Activated B cell treated with CpG ODN at 0.5 μM for 24 hours (primary cell): ENCODE data around the gene ZAP70. TPM values are rescaled to one million over a fixed set of nuclear protein-coding genes. Genes with fewer than 3 reads are reported as not detected.

Source experiments
- ATAC-seq: fragments of 200-7000 bp; cut with Tn5 transposase; one replicate; pipeline ENCODE4 v1.10.0; 2021; ENCODE audit warnings: low read depth, mild to moderate bottlenecking, moderate library complexity
- CTCF ChIA-PET: fragments of 350-600 bp; sonication (Branson Sonifier 250); formaldehyde crosslinking; loops from one replicate; lab custom pipeline; 2021; ENCODE audit warnings: antibody characterized with exemption; lab: Charles Lee
- POLR2A ChIA-PET: fragments of 350-600 bp; sonication (Branson Sonifier 250); formaldehyde crosslinking; loops from one replicate; lab custom pipeline; 2021; ENCODE audit warnings: antibody characterized with exemption; lab: Charles Lee
- DNase-seq: peaks from one replicate; pipeline ENCODE4 v3.0.0; 2022
- H3K27ac Mint-ChIP-seq: one replicate; pipeline ENCODE4 v1.8.0; 2020; ENCODE audit warnings: mixed read lengths
- H3K27me3 Mint-ChIP-seq: one replicate; pipeline ENCODE4 v1.8.0; 2021; ENCODE audit warnings: mixed read lengths
- H3K36me3 Mint-ChIP-seq: one replicate; pipeline ENCODE4 v1.8.0; 2021; ENCODE audit warnings: low read depth, mixed read lengths
- H3K4me1 Mint-ChIP-seq: one replicate; pipeline ENCODE4 v1.8.0; 2021; ENCODE audit warnings: mixed read lengths
- H3K4me3 Mint-ChIP-seq: one replicate; pipeline ENCODE4 v1.8.0; 2020; ENCODE audit warnings: mild to moderate bottlenecking, mixed read lengths
- H3K9me3 Mint-ChIP-seq: one replicate; pipeline ENCODE4 v1.8.0; 2020; ENCODE audit warnings: mixed read lengths
- intact Hi-C: fragments of 100-400 bp; cut with micrococcal nuclease; formaldehyde crosslinking; loops from one replicate; pipeline ENCODE4 v1.15.1; 2024
- total RNA-seq: library from RNA; stranded (reverse); gene quantifications from 2 replicates; pipeline ENCODE4 v1.2.3, GENCODE V29; 2022
- TF ChIP-seq, protein P1 (sequence below): fragments of 200-600 bp; IDR thresholded peaks from one replicate; pipeline ENCODE4 v1.8.0; 2022; ENCODE audit warnings: antibody characterized with exemption, mild to moderate bottlenecking

Gene ZAP70
- total RNA-seq, 1 donor from 2014 or later: 4.8 TPM

DNA sequence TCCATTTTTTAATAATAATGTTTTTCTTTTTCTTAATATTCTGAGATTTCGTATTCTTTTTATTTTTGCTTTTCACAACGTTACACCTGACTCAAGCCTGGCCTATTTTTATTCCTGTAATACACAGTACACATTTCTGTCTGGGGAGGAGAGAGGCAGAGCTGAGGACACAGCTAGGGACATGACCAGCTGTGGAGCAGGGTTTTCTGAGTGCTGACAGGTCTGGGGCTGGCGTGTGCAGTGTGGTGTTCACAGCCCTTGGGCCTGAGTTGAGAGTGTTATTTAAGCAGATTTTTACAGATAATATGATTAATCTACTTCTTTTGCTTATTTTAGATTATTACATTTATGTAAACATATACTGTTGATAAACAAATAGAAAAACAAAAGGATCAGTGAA lies 55.9 kb downstream of the ZAP70 start:
- Mint-ChIP-seq H3K9me3 (no peaks in the 10 kb centered on the region), H3K27me3 (no peaks in the 10 kb centered on the region), H3K4me1 (peaks cover 4% of the 10 kb centered on the region), H3K36me3 (peaks cover 80% of the 10 kb centered on the region), H3K27ac (no peak overlapping the region), H3K4me3 (no peak overlapping the region)
- ATAC-seq: no peak
- intact Hi-C loops: no loop called here
- ChIA-PET POLR2A (no interaction called here), CTCF (no interaction called here)
- TF ChIP-seq, protein P1, sequence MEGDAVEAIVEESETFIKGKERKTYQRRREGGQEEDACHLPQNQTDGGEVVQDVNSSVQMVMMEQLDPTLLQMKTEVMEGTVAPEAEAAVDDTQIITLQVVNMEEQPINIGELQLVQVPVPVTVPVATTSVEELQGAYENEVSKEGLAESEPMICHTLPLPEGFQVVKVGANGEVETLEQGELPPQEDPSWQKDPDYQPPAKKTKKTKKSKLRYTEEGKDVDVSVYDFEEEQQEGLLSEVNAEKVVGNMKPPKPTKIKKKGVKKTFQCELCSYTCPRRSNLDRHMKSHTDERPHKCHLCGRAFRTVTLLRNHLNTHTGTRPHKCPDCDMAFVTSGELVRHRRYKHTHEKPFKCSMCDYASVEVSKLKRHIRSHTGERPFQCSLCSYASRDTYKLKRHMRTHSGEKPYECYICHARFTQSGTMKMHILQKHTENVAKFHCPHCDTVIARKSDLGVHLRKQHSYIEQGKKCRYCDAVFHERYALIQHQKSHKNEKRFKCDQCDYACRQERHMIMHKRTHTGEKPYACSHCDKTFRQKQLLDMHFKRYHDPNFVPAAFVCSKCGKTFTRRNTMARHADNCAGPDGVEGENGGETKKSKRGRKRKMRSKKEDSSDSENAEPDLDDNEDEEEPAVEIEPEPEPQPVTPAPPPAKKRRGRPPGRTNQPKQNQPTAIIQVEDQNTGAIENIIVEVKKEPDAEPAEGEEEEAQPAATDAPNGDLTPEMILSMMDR: no peak
- DNase-seq: no peak

DNA sequence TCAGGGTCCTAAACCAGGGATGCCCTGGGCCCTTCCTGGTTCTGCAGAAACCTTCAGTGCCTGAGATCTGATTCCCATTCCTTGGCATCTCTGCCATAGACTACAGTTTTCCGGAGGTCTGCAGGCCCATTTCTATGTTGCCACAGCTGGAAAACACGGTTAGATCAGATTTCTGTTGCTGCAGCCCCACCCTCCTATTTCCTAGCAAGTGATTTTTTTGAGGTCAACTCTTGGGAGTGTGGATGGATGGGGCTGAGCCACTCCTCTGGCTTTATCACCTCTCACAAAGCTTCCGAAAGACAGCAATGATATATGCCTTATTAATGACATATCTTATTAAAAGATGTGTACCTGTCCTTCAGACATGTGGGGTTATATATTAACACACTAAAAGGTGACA lies 56.3 kb downstream of the ZAP70 start:
- H3K36me3 Mint-ChIP-seq: peaks cover 80% of the 10 kb centered on the region
- H3K9me3 Mint-ChIP-seq: no peaks in the 10 kb centered on the region
- peaks cover 4% of the 10 kb centered on the region for H3K4me1 Mint-ChIP-seq
- no peaks in the 10 kb centered on the region for H3K27me3 Mint-ChIP-seq
- POLR2A ChIA-PET: no interaction called here
- DNase-seq (no peak), ATAC-seq (no peak)
- H3K27ac Mint-ChIP-seq: no peak overlapping the region
- TF ChIP-seq, protein P1: no peak
- CTCF ChIA-PET: no interaction called here
- intact Hi-C loops: no loop called here
- no peak overlapping the region for H3K4me3 Mint-ChIP-seq

DNA sequence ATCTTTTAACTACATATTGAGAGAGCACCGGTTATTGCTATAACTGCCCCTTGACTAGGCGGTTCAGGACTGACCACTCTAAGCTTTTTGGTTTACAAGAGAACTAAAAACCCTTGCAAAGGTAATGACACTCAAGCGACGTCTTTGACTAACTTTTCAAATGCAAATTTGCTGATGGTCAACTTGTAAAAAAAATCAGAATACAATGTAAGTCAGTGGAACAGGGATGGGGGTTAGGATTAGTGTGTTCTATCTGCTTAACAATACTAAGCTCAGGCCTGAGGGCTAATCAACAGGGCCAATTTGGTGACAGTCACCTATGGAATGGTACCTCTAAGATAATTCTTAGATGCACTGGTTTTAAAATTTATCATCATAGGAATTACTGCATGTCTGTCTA lies 57.1 kb downstream of the ZAP70 start:
- TF ChIP-seq, protein P1: no peak
- Mint-ChIP-seq H3K27ac (no peak overlapping the region), H3K9me3 (no peaks in the 10 kb centered on the region), H3K36me3 (peaks cover 80% of the 10 kb centered on the region), H3K4me1 (peaks cover 4% of the 10 kb centered on the region), H3K4me3 (no peak overlapping the region), H3K27me3 (no peaks in the 10 kb centered on the region)
- POLR2A ChIA-PET: no interaction called here
- DNase-seq (no peak), ATAC-seq (no peak)
- intact Hi-C loops: no loop called here
- CTCF ChIA-PET: no interaction called here

DNA sequence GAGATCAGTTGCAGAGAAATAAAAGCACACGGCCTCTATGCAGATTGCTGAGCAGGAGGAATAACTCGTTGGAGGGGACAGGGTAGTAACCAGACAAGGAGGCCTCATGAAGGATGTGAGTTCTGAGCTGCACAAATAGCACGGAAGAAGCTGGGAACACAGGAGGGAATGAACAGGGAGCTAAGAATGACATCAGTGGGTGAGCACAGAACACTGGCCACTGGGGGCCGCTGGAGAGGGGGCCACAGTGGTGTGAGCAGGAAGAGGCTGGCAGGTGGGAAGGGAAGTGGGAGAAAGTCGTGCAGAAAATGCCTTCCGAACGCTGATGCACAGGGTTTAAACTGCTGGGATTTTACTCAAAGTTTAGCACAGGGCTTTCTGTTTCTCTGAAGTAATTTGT lies 61.0 kb downstream of the ZAP70 start:
- CTCF ChIA-PET: no interaction called here
- H3K27ac Mint-ChIP-seq: no peak overlapping the region
- H3K36me3 Mint-ChIP-seq: peaks cover 88% of the 10 kb centered on the region
- ATAC-seq (no peak), DNase-seq (no peak)
- H3K4me3 Mint-ChIP-seq: no peak overlapping the region
- POLR2A ChIA-PET: no interaction called here
- TF ChIP-seq, protein P1: no peak
- no peaks in the 10 kb centered on the region for H3K9me3 Mint-ChIP-seq
- H3K4me1 Mint-ChIP-seq: no peaks in the 10 kb centered on the region
- intact Hi-C loops: no loop called here
- no peaks in the 10 kb centered on the region for H3K27me3 Mint-ChIP-seq

DNA sequence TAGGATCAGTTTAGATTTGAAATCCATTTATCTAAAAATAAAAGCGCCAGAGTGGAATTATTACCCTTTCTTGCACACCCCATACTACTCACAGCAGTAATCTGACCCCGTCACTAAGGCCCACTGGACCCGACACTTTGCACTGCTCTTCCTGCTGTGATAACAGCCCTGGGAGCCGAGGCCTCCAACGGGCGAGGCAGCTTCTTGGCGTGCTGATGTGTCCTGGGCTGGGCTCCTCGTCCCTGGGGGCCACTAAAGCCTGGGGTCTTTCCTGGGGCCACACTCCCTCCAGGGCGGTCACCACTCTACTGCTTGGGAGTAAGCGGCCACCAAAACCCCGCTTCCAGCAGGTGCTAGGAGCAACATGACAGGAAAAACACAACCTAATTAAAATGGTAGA lies 61.7 kb downstream of the ZAP70 start:
- POLR2A ChIA-PET: no interaction called here
- ATAC-seq: no peak
- H3K9me3 Mint-ChIP-seq: no peaks in the 10 kb centered on the region
- H3K27me3 Mint-ChIP-seq: no peaks in the 10 kb centered on the region
- peaks cover 1% of the 10 kb centered on the region for H3K4me1 Mint-ChIP-seq
- peaks cover 90% of the 10 kb centered on the region for H3K36me3 Mint-ChIP-seq
- TF ChIP-seq, protein P1: no peak
- CTCF ChIA-PET: no interaction called here
- no peak for DNase-seq
- H3K27ac Mint-ChIP-seq: no peak overlapping the region
- intact Hi-C loops: no loop called here
- no peak overlapping the region for H3K4me3 Mint-ChIP-seq
